PFSK-1 (cell line): ENCODE data around the gene SRSF12.

ENCODE experiments used
- FOXP2 ChIP-seq: optimal IDR thresholded peaks from 2 replicates; pipeline ENCODE3; 2011; ENCODE audit warnings: borderline replicate concordance, control low read depth, inconsistent platforms; ENCODE audit not compliant: insufficient read depth; ENCODE audit errors: extremely low read length, extremely low read depth
- TAF1 ChIP-seq: IDR thresholded peaks from 2 replicates; pipeline ENCODE4 v1.6.1; 2012; ENCODE audit warnings: low read length, control low read depth, borderline replicate concordance; ENCODE audit not compliant: insufficient read depth

DNA sequence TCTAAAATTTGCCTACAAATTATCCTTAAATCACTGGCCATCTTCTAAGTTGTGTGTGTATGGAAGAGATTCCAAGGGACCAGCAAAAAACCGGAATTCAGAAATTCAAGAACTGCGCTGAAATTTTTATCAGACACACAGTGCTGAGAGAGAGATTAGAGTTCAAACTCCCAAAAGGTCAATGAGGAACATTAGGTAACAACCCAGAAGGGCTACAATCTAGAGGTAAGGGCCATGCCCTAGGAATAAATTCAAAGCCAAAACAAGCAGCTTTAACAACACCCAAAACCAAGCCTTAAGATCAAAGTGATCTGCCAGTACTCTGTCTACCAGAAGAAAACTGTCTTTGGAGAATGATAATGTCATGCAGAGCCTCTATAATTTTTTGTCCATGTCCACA is 17.8 kb downstream of the SRSF12 start:
- TF ChIP-seq TAF1 (no peak), FOXP2 (no peak)
